GM10248 (cell line): ENCODE data around the gene SPSB1.

Source experiments
- CTCF ChIA-PET: fragments of 300-600 bp; sonication (Branson Sonifier 250); formaldehyde crosslinking; extraction: SDS; loops from one replicate; lab custom pipeline; 2021; ENCODE audit warnings: antibody characterized with exemption; lab: Yijun Ruan, JAX
- POLR2A ChIA-PET: fragments of 350-650 bp; sonication (Branson Sonifier 250); formaldehyde crosslinking; extraction: SDS; loops from one replicate; lab custom pipeline; 2020; ENCODE audit warnings: antibody characterized with exemption; lab: Yijun Ruan, JAX
- DNase-seq: peaks from one replicate; pipeline ENCODE4 v3.0.0; 2012; ENCODE audit errors: extremely low spot score
- TF ChIP-seq, protein P1 (sequence below): IDR thresholded peaks from 2 replicates; pipeline ENCODE4 v1.5.1; 2012; ENCODE audit warnings: mild to moderate bottlenecking, low read depth; ENCODE audit errors: extremely low read depth, missing control alignments, control extremely low read depth

SPSB1 gene

GRCh38 chr1:9292361-9293240, at the start of gene SPSB1:
SPSB1 (plus strand) TSS chr1:9292894; CDS start chr1:9355892, 62,998 bp downstream.
- POLR2A ChIA-PET: no interaction called here
- CTCF ChIA-PET: interaction anchor here (1.3 to 6.2 kb wide), 3 partner anchors 26 to 199 kb away, joined by 8 to 84 read pairs (median 9); no protein-coding TSS in a partner anchor
- TF ChIP-seq, protein P1, sequence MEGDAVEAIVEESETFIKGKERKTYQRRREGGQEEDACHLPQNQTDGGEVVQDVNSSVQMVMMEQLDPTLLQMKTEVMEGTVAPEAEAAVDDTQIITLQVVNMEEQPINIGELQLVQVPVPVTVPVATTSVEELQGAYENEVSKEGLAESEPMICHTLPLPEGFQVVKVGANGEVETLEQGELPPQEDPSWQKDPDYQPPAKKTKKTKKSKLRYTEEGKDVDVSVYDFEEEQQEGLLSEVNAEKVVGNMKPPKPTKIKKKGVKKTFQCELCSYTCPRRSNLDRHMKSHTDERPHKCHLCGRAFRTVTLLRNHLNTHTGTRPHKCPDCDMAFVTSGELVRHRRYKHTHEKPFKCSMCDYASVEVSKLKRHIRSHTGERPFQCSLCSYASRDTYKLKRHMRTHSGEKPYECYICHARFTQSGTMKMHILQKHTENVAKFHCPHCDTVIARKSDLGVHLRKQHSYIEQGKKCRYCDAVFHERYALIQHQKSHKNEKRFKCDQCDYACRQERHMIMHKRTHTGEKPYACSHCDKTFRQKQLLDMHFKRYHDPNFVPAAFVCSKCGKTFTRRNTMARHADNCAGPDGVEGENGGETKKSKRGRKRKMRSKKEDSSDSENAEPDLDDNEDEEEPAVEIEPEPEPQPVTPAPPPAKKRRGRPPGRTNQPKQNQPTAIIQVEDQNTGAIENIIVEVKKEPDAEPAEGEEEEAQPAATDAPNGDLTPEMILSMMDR: no peak
- DNase-seq: peak; percentile 81

- no peak for DNase-seq
- ChIA-PET CTCF (interaction anchor here (1.0 to 3.1 kb wide), 6 partner anchors 9 to 213 kb away, joined by 3 to 11 read pairs (median 3); partner anchors contain the start of gene H6PD), POLR2A (no interaction called here)
- TF ChIP-seq, protein P1: no peak
These were observed 49.5 kb upstream of the SPSB1 start for GRCh38 chr1:9243066-9243739.

- no peak for DNase-seq
- CTCF ChIA-PET: interaction anchor here (1.0 to 3.1 kb wide), 11 partner anchors 10 to 211 kb away, joined by 3 to 11 read pairs (median 3); partner anchors contain the start of gene H6PD
- POLR2A ChIA-PET: no interaction called here
- TF ChIP-seq, protein P1: no peak
These were observed 48.0 kb upstream of the SPSB1 start for GRCh38 chr1:9244501-9245229.

DNA sequence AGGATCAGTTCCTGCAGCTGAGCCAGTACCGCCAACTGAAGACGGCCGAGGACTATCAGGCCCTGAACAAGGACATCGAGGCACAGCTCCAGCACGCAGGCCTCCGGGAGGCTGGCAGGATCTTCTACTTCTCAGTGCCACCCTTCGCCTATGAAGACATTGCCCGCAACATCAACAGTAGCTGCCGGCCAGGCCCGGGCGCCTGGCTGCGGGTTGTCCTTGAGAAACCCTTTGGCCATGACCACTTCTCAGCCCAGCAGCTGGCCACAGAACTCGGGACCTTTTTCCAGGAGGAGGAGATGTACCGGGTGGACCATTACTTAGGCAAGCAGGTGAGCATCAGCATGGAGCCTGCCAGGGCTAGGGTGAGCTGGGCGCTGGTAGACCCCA, 47.5 kb upstream of the SPSB1 start:
- ChIA-PET CTCF (interaction anchor here (1.0 to 3.1 kb wide), 5 partner anchors 11 to 210 kb away, joined by 3 to 11 read pairs (median 3); partner anchors contain the start of gene H6PD), POLR2A (no interaction called here)
- TF ChIP-seq, protein P1: no peak
- DNase-seq: no peak

DNA sequence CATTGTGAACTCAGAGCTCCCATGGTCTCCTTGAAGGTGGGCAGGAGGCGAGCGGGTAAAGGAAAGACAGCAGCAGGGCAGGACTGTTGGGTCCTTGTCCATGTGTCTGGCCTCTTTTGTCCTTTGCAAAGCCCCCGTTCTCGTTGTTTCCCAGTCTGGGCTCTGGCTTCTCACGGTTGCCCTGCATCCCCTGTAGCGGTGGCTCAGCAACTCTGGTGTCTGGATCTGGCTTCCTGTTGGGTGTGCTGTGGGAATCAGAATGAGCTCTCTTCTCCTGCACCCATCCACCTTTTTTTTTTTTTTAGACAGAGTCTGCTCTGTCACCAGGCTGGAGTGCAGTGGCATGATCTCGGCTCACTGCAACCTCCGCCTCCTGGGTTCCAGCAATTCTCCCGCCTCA, 47.0 kb upstream of the SPSB1 start:
- TF ChIP-seq, protein P1: no peak
- POLR2A ChIA-PET: no interaction called here
- no peak for DNase-seq
- CTCF ChIA-PET: interaction anchor here (1.0 to 3.1 kb wide), 5 partner anchors 11 to 210 kb away, joined by 3 to 11 read pairs (median 3); partner anchors contain the start of gene H6PD
